HG03025 (cell line): ENCODE measurements around the gene SLC27A5.
A peak's percentile ranks its signal among the peaks of the same experiment; 100 is the strongest.
"Not testable (repeated sequence)": the region's sequence is repeated elsewhere in the genome, so short reads cannot be mapped to it uniquely, and the experiment has no call there.

Source experiments
- ATAC-seq: cut with Tn5 transposase; IDR thresholded peaks from one replicate; pipeline ENCODE4 v1.9.1; 2021; ENCODE audit warnings: mild to moderate bottlenecking, moderate library complexity; ENCODE audit not compliant: unreplicated experiment, low FRiP score

The SLC27A5 gene

DNA sequence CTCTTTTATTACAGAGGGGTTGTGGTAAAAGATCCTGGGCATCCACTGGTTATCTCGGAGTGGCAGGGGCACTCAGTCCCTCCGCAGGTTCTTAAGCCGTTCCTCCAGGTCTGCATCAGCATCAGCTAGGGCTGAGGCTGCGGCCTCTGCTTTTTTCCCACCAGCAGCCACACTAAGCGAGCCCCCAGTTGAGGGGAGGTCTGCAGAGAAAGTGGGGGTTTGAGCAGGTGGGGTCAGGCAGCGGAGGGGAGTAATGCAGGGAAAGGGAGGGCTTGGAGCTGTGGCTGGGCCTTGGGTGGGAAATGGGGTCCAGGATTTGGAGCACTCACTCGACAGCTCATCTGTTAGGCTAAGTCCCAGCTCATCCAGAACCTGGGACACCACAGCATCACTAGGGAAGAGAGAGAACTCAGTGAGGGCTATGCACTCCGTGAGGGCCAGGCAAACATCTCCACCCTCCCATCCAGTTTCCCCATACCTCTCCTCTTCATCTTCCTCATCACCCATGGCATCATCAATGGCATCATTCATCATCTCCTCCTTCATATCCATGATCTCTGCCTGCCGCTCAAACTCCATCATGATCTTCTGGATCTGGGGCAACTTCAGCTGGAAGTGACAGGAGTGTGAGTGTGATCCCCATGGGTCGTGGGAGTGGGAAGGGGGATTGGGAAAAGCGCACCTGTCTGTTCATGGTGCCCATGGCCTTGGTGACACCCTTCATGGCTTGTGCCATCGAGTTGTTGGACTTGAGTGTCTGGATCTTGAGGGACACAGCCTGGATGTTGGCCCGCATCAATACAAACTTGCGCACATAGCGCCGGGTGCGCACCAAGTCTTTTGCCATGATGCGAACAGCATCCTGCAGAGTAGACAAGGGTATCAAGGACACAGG, 40.0 kb upstream of the SLC27A5 start:
- ATAC-seq = no peak

GRCh38 chr19:58551123-58551497, 39.3 kb upstream of the SLC27A5 start:
- ATAC-seq = no peak

- ATAC-seq = no peak
Observed at GRCh38 chr19:58550362-58551122, 38.8 kb upstream of the SLC27A5 start.

DNA sequence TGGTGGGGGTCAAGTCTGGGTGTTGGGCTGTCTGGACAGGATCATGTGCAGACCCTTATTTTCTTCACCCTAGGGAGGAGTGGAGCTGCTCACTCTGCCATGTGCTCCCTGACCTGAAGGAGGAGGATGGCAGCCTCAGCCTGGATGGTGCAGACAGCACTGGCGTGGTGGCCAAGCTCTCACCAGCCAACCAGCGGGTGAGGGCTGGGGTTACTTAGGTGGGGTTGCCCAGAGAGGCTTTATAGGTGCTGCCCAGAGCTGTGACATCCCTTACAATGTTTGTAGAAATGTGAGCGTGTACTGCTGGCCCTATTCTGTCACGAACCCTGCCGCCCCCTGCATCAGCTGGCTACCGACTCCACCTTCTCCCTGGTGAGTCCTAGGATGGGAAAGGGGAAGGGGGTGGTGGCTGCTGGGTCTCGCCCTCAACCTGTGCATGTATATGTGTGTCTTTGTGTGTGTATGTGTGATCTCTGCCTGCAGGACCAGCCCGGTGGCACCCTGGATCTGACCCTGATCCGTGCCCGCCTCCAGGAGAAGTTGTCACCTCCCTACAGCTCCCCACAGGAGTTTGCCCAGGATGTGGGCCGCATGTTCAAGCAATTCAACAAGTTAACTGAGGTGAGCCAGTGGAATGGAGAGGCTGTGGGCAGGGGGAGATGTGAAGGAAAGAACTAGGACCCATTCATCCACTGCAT, 38.0 kb upstream of the SLC27A5 start:
- ATAC-seq = no peak

DNA sequence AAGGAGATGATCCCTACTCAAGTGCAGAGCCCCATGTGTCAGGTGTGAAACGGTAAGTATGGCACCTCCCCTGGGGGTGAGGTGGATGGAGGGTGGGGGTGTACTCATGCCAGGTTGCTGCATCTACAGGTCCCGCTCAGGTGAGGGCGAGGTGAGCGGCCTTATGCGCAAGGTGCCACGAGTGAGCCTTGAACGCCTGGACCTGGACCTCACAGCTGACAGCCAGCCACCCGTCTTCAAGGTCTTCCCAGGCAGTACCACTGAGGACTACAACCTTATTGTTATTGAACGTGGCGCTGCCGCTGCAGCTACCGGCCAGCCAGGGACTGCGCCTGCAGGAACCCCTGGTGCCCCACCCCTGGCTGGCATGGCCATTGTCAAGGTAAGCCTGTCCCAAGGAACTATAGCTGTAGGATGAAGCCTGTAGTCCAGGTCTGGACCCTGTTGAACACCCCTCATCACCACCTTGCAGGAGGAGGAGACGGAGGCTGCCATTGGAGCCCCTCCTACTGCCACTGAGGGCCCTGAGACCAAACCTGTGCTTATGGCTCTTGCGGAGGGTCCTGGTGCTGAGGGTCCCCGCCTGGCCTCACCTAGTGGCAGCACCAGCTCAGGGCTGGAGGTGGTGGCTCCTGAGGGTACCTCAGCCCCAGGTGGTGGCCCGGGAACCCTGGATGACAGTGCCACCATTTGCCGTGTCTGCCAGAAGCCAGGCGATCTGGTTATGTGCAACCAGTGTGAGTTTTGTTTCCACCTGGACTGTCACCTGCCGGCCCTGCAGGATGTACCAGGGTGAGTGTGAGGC, 37.3 kb upstream of the SLC27A5 start:
- no peak for ATAC-seq

DNA sequence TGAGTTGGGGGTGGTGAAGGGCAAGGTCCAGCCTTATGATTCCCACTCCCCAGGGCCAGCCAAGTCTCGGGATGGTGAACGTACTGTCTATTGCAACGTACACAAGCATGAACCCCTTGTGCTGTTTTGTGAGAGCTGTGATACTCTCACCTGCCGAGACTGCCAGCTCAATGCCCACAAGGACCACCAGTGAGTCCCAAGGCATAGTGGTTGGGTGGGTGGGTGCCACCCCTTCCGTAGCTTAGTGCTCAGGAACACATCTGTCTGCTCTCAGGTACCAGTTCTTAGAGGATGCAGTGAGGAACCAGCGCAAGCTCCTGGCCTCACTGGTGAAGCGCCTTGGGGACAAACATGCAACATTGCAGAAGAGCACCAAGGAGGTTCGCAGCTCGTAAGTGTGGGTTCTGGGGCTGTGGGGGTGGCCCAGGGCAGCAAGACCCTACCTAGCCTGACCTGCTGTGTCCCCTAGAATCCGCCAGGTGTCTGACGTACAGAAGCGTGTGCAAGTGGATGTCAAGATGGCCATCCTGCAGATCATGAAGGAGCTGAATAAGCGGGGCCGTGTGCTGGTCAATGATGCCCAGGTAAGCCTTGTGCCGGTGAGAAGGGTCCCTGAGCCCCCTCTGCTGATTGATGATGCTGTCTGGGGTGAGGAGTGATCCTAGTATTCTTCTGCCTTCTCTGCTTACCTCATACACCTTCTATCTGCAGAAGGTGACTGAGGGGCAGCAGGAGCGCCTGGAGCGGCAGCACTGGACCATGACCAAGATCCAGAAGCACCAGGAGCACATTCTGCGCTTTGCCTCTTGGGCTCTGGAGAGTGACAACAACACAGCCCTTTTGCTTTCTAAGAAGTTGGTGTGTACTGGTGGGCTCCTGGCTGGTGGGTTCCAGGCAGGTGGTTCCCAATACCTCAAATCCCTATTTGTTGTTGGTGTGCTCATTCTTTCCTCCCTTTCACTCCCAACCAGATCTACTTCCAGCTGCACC, 35.8 kb upstream of the SLC27A5 start:
- ATAC-seq = no peak

DNA sequence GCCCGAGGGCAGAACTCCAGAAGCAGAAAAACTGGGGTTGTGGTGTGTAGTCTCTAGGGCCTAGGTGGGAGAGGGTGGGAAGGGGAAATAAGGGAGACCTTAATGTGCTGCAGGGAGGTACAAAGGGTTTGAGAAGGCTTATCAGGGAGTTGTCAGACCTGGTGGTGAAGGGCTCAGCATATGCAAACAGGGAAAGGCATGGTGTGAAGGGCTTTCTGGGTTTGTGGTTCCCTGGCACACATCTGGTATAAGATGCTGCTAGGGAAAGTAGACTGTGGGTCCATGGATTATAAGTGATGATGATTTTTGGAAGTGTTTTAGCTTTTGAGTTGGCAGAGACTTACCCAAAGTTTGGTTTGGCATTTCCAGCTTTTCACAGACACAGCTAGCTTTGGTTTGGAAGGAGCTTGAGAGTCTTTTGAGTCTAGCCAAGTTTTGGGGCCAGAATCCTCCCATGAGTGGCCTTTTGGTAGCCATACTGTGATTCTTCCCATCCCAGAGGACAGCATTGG, 34.3 kb upstream of the SLC27A5 start:
- no peak for ATAC-seq

DNA sequence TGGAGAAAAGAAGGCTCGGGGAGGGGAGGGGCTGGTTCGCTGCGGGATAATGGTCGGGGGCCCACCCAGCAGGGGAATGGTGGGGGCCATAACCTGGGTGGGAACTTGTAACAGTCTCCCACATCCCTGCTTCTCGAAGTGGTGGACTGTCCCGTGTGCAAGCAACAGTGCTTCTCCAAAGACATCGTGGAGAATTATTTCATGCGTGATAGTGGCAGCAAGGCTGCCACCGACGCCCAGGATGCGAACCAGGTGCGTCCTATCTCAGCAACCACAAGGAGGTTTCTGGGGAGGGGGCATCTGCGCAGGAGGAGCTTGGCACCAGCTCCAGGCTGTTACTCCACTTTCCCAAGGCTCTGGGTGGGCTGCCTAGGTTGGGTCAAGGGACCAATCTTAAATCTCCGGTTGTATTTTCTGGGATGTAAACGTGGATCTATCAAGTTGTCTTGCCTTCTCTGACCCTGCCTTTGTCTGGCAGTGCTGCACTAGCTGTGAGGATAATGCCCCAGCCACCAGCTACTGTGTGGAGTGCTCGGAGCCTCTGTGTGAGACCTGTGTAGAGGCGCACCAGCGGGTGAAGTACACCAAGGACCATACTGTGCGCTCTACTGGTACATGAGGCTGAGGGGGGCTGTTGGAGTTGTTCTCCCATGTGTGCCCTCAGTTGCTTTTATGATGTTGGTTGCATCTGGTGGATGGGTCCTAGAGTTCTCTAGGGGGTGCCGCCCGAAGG, 33.7 kb upstream of the SLC27A5 start:
- ATAC-seq = no peak

DNA sequence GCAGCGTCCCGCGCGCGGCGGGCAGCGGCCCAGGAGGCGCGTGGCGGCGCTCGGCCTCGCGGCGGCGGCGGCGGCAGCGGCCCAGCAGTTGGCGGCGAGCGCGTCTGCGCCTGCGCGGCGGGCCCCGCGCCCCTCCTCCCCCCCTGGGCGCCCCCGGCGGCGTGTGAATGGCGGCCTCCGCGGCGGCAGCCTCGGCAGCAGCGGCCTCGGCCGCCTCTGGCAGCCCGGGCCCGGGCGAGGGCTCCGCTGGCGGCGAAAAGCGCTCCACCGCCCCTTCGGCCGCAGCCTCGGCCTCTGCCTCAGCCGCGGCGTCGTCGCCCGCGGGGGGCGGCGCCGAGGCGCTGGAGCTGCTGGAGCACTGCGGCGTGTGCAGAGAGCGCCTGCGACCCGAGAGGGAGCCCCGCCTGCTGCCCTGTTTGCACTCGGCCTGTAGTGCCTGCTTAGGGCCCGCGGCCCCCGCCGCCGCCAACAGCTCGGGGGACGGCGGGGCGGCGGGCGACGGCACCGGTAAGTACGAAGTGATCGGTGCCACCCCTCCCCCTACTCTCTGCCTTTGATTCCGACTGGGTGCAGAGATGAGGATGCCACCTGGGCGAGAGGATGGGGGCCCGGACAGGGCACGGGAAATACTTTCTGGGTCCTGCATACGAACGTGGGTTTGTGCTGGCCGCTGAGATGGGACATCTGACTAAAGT, 32.9 kb upstream of the SLC27A5 start:
- peak; percentile 51 for ATAC-seq

- peak; percentile 78 for ATAC-seq
Observed at GRCh38 chr19:58543826-58544590, 32.2 kb upstream of the SLC27A5 start, which contains the start of gene TRIM28. TRIM28 (plus strand) TSS chr19:58544064; CDS start chr19:58544758, 694 bp downstream.

GRCh38 chr19:58542641-58543372, 31.0 kb upstream of the SLC27A5 start:
- ATAC-seq = not testable (repeated sequence)

DNA sequence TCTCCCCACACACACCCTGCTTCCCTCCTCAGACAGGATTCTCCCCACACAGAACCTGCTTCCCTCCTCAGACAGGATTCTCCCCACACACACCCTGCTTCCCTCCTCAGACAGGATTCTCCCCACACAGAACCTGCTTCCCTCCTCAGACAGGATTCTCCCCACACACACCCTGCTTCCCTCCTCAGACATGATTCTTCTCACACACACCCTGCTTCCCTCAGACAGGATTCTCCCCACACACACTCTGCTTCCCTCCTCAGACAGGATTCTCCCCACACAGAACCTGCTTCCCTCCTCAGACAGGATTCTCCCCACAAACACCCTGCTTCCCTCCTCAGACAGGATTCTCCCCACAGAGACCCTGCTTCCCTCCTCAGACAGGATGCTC, 27.4 kb upstream of the SLC27A5 start:
- ATAC-seq = not testable (repeated sequence)

DNA sequence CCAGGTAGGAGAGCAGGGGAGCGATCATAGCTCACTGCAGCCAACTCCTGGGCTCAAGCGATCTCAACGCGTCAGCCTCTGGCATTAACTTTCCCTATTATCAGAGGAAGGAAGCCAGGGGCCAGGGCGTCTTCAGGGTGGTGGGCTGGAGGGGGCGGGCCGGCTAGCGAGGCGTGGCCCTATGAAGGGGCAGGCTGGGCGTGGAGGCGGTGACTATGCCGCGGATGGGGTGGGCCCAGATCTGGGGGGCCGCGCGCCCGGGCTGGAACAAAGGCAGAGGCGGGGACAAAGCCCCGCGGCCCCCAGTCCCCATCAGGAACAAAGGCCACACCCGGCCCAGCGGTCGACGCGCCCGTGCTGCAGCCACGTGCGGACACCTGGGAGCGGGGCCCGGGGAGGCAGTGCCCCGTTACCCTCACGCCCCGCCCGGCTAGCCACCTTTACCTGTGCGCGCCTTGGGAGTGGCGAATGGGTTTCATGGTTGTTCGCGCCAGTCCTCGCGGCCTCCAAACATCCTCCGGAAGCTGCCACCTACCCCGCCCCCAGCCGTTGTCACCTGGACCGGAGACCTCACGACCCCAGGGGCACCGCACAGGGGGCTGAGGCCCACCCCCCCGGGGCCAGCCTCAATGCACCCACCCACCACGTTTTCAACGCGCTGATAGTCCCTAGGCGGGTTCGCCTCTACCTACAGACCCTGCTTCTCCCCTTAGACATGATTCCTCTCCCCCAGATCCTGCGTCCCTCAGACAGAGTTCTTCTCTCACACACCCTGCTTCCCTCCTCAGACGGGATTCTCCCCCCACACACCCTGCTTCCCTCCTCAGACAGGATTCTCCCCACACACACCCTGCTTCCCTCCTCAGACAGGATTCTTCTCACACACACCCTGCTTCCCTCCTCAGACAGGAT, 26.7 kb upstream of the SLC27A5 start:
- no peak for ATAC-seq

DNA sequence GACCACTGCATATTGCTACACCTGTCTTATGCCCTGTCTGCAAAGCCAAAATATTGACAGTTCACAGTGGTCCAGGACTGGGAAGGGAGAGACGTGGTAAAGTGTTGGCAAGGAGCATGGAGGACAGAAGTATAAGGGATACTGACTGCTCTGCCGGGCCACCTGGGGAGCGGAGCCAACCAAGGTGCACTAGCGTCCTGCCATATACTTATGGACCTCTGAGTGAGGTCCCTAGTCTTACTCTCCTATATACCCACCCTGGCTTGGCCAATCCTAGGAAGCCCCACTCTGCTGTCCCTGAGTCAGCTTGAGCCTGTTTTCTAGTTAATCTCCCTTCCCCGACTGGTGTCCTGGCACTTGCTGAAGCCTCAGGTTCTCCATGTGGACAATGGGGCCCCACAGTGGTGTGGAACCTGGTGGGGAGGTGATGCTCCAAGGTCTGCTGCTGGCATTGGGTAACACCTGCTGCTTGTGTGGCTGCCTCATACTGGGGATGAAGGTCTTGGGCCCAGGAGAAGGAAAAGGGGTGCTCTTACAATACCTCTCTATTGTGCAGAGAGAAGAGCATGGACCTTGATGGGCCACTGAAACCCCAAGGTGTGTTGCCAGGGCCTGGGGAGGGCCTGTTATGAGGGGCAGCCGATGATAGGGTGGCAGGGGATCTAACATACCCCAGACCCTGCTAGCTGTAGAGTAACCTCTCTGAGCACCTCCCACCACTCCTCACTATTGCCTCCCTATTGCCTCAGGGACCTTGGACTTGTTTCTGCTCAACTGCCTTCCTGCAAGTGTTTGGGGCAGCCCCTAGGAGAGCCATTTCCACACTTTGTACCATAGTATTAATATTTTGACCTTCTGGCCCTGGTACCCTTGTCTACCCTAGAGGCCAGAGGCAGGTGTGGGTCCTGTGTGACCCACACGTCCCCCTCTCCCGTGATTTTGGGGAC, 25.3 kb upstream of the SLC27A5 start:
- no peak for ATAC-seq
